ENCODE data around the gene CCDC177. TPM values are rescaled to one million over a fixed set of nuclear protein-coding genes. Genes with fewer than 3 reads are reported as not detected.

Gene CCDC177
- total RNA-seq, 1 donor from 2014 or later, result not detected

DNA sequence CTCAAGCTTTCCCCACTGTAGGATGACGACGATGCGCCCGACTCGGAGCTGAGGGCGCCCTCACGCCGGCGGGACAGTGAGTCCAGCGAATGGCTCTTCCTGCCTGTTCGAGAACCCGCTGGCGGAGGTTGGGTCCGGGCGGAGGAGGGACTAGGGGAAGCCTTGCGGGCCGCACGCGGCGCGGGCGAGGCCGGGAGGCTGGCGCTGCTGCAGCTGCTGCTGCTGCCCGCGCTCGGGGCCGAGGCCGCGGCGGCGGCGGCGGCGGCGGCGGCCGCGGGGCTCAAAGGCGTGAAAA, 1.9 kb downstream of the CCDC177 start:
- Histone ChIP-seq H3K4me3 (no peak overlapping the region), H3K27me3 (ENCODE audit: low read depth) (peaks cover 80% of the 10 kb centered on the region), H3K27ac (no peak overlapping the region), H3K4me1 (peaks cover 34% of the 10 kb centered on the region), H3K36me3 (no peaks in the 10 kb centered on the region), H3K9me3 (no peaks in the 10 kb centered on the region)
- TF ChIP-seq, protein P1, sequence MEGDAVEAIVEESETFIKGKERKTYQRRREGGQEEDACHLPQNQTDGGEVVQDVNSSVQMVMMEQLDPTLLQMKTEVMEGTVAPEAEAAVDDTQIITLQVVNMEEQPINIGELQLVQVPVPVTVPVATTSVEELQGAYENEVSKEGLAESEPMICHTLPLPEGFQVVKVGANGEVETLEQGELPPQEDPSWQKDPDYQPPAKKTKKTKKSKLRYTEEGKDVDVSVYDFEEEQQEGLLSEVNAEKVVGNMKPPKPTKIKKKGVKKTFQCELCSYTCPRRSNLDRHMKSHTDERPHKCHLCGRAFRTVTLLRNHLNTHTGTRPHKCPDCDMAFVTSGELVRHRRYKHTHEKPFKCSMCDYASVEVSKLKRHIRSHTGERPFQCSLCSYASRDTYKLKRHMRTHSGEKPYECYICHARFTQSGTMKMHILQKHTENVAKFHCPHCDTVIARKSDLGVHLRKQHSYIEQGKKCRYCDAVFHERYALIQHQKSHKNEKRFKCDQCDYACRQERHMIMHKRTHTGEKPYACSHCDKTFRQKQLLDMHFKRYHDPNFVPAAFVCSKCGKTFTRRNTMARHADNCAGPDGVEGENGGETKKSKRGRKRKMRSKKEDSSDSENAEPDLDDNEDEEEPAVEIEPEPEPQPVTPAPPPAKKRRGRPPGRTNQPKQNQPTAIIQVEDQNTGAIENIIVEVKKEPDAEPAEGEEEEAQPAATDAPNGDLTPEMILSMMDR (IDR thresholded peaks at IDR 0.05), result no peak
- no peak for DNase-seq
- intact Hi-C loops (cut with DNase I), result no loop called here
- ATAC-seq, result no peak

DNA sequence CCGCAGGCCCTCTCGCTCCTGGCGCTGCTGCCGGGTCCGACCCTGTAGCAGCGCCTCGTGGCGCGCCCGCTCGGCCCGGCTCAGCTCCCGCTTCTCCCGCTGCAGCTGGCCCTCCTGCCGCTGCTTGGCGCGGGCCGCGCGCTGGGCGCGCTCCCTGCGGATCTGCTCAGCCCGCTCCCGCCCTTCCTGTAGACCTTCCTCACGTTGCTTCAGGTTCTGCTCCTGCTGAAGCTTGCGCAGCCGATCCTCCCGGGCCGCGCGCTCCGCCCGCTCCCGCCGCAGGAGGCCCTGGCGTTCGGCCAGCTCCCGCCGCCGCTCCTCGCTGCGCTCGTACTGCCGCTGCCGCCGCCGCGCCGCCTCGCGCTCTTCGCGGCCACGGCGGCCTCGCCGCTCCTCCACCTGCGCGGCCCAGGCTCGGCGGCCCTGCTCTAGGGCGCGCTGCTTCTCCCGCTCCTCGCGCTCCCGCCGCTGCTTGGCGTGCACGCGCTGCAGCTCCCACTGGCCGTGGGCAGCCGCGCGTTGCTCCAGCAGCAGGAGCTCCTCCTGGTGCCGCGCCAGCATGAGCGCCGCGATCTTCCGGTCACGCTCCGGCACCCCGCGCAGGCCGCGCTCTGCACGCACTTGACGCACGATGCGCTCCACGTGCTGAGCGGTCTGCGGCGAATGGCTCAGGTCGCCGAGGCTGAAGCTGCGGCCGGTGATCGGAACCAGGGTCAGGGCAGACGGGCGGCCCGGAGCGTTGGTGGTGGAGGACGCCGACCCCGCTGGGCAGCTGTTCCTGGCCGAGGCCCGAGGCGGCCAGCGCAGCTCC, 2.4 kb downstream of the CCDC177 start:
- TF ChIP-seq, protein P1 (IDR thresholded peaks at IDR 0.05), result no peak
- ATAC-seq (peak; percentile 48 to 50), DNase-seq (peak; percentile 51)
- no peak overlapping the region for H3K27ac ChIP-seq
- peaks cover 34% of the 10 kb centered on the region for H3K4me1 ChIP-seq
- H3K36me3 ChIP-seq, result no peaks in the 10 kb centered on the region
- H3K9me3 ChIP-seq, result no peaks in the 10 kb centered on the region
- intact Hi-C loops (cut with DNase I), result no loop called here
- H3K4me3 ChIP-seq, result peak overlapping the region; percentile 54
- H3K27me3 ChIP-seq (ENCODE audit: low read depth), result peaks cover 84% of the 10 kb centered on the region

DNA sequence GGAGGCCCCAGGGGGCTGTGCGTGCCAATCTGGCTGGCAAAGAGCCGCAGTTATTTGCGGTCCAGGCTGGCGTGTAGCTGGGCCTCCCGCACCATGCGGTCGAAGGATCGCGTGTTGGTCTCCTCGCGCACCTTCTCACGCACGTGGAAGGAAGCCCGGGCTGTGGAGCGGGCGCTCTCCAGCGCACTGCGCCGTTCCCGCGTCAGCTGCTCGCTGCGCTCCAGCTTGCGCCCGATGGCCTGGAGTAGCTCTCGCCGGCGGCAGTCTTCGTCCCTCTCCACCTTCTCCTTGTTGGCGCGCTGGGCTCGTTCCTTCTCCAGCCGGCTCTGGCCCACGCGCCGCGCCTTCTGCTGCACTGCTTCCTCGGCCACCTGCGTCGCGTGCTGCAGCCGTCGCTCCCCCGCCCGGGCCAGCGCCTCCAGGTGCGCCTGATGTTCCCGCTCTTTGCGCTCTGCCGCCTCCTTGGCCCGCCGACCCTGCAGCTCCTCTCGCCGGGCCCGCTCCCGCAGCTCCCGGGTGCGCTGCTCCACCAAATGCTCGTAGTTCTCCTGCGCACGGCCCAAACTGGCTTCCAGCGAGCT, 3.1 kb downstream of the CCDC177 start:
- peaks cover 34% of the 10 kb centered on the region for H3K4me1 ChIP-seq
- intact Hi-C loops (cut with DNase I), result no loop called here
- H3K27ac ChIP-seq, result no peak overlapping the region
- DNase-seq (no peak), ATAC-seq (peak in 1 of 2 donors; percentile 4)
- peak overlapping the region; percentile 54 for H3K4me3 ChIP-seq
- H3K9me3 ChIP-seq, result no peaks in the 10 kb centered on the region
- no peaks in the 10 kb centered on the region for H3K36me3 ChIP-seq
- peaks cover 87% of the 10 kb centered on the region for H3K27me3 ChIP-seq (ENCODE audit: low read depth)
- TF ChIP-seq, protein P1 (IDR thresholded peaks at IDR 0.05), result no peak

GRCh38 chr14:69570836-69571330, 3.8 kb downstream of the CCDC177 start:
- intact Hi-C loops (cut with DNase I), result no loop called here
- Histone ChIP-seq H3K4me3 (no peak overlapping the region), H3K36me3 (no peaks in the 10 kb centered on the region), H3K27ac (no peak overlapping the region), H3K9me3 (no peaks in the 10 kb centered on the region), H3K4me1 (peaks cover 34% of the 10 kb centered on the region), H3K27me3 (ENCODE audit: low read depth) (peaks cover 85% of the 10 kb centered on the region)
- TF ChIP-seq, protein P1 (IDR thresholded peaks at IDR 0.05), result no peak
- DNase-seq (no peak), ATAC-seq (no peak)

GRCh38 chr14:69569859-69570258, 4.8 kb downstream of the CCDC177 start:
- H3K4me1 ChIP-seq, result peaks cover 32% of the 10 kb centered on the region
- H3K36me3 ChIP-seq, result no peaks in the 10 kb centered on the region
- DNase-seq (no peak), ATAC-seq (no peak)
- H3K27ac ChIP-seq, result no peak overlapping the region
- peaks cover 82% of the 10 kb centered on the region for H3K27me3 ChIP-seq (ENCODE audit: low read depth)
- H3K4me3 ChIP-seq, result no peak overlapping the region
- intact Hi-C loops (cut with DNase I), result no loop called here
- H3K9me3 ChIP-seq, result no peaks in the 10 kb centered on the region
- TF ChIP-seq, protein P1 (IDR thresholded peaks at IDR 0.05), result no peak
